ENCODE results near the gene CCIN.
"Not testable (repeated sequence)": the region's sequence is repeated elsewhere in the genome, so short reads cannot be mapped to it uniquely, and the experiment has no call there.

- TF ChIP-seq EP300, CTCF, POLR2AphosphoS5 (IDR thresholded peaks at IDR 0.05): not testable (repeated sequence)
These were observed 37.5 kb upstream of the CCIN start for GRCh38 chr9:36131666-36132065.

Data from gastroesophageal sphincter (tissue), 3 donors.